HG03558 (cell line): ENCODE measurements around the gene SLC9A6.
"Not testable (repeated sequence)": the region's sequence is repeated elsewhere in the genome, so short reads cannot be mapped to it uniquely, and the experiment has no call there.

Source experiments
- ATAC-seq: cut with Tn5 transposase; IDR thresholded peaks from one replicate; pipeline ENCODE4 v1.9.1; 2021; ENCODE audit warnings: moderate number of reproducible peaks; ENCODE audit not compliant: unreplicated experiment; ENCODE audit errors: extremely low read depth

The SLC9A6 gene

DNA sequence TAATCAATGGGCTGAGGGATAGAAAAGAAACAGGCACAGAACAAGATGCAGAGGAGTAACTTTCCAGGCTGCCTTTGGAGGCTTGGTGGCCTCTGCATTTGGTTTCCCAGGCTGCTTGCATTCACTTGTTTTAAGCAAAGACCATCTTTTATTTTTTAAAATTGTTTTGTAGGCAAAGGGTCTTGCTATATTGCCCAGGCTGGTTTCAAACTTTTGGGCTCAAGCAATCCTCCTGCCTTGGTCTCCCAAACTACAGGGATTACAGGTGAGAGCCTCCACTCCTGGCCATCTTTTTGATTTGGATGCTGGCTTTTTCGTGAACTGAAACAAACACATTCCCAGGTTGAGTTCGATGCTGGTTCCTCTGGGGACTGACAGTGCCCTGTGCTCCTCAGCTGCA lies 74.1 kb downstream of the SLC9A6 start:
- no peak for ATAC-seq

DNA sequence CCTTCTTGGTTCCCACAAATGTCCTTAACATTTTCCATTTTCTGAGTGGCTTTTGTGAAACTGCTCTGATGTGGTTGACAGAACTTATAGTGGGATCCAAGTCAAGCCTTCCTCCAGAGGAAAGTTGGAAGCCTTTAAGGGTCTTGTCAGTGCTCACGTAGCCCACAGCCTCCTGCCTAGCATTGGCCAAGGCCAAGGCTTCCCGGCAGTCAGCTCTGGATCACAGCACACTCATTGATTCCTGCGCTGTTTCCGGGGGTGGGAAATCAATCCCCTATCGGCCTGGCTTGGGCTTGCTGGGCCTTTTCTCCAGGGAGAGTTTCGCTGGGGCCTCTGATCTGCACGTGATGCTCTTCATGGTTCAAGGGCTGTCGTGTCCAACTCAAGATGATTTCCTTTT lies 76.1 kb downstream of the SLC9A6 start:
- no peak for ATAC-seq

DNA sequence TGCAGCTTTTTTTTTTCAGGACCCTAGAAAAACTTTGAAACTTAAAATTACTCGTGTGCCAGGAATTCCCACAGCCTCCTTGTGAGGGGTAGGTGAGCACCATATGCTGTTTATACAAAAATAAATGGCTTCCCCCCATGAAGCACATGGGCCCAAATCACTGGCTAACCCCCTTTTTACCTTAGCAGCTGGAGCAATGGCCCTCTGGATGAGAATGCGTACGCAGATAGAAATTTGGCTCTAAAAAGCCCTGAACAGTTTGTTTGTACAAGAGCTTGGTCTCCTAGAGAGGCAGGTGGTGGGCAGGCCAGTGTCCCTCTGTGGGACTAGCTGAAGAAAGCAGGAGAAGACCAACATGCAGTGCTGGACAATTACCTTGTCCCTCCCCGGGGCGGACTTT lies 76.5 kb downstream of the SLC9A6 start:
- no peak for ATAC-seq

DNA sequence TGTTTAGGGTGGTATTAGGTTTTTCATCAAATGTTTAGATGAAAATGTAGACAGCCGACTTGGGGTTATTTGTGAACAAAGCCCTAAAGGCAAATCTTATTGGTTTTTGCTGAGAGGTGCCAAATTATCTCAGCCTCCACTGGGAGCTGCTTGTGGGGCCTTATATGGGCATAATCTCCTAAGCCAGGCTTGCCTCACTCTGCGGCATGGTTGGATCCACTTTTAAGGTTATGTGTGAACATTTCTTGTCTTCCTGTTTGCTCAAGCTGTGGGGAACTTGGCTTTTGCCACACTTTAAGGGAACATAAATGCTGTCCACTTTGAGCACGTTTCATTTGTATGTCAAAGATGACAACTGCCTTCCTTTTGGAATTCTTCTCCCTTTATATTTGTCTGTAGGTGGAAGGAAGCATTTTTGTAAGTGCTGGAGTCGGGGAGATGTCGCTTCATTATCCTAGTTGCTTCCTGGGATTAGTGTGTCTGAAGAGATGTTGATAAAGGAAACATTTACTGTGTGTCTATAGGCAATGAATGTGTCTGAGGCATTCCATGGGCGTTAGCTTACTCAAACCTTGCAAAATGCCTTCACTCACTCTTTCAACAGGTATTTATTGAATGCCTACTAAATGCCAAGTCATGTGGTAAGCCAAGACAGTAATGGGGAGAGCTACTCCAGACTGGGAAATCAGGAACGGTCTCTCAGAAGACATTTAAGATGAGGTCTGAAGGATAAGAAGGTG lies 78.3 kb downstream of the SLC9A6 start:
- no peak for ATAC-seq

DNA sequence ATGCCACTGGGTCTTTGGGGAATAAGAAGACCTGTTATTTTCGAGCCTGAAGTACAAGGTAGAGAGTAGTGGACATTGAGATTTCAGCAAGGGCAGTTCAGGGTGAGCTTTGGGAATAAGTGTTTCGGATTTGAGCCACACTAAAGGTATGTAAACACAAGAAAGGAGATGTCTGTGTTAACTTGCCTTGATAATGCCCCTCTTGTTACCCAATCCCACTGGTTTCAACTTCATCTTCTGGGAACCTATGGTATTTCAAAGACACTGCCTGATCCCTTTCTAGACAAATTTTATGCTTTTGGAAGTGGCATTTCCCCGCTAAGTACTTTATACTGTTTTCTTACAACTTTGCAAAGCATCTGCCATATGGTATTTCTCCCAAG lies 79.4 kb downstream of the SLC9A6 start:
- ATAC-seq = no peak

DNA sequence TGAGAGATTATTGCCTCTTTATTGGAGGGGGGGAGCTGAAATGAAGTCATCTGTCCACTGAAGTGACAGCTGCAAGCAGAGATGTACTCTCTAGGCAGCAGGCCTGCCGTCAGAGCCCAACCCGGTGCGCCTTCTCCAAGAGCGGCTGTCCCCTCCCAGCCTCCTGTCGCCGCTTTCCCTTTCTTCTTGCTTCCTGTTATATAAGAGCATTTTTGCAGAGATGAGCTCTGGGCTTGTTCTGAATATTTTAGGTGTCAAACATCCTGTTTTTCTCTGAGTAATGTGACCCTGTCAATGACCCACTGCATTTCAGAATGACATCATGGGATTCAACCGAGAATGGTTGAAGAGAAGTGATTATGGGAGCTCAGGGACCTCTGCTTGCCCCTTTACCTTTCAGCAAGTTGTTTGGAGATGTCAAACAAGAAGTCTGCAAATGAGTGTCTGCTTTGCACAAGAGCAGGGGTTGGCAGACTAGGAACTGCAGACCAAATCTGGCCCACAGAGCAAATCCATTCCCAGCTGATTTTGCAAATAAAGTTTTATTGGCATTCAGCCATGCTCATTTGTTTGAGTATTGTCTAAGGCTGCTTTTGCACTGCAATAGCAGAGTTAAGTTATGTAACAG lies 79.9 kb downstream of the SLC9A6 start:
- ATAC-seq = no peak

DNA sequence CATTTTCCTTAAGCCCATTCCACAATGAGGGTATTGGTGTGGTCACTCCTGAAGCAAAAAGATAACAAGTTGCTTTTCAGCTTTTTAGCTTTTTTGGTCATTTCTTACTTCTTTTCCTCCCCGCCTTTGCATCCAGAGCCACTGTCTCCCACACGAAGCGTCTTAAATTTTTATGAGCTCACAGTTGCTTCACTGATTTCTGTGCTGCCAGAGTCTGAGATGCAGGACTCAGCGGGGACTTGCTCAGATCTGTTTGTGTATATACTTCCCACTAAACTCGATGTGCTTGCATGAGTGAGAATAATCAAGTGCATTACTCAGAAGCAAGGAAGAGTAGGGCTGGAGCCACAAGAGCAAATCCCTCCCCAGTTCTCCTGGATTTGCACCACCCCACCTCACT lies 81.9 kb downstream of the SLC9A6 start:
- ATAC-seq = no peak

DNA sequence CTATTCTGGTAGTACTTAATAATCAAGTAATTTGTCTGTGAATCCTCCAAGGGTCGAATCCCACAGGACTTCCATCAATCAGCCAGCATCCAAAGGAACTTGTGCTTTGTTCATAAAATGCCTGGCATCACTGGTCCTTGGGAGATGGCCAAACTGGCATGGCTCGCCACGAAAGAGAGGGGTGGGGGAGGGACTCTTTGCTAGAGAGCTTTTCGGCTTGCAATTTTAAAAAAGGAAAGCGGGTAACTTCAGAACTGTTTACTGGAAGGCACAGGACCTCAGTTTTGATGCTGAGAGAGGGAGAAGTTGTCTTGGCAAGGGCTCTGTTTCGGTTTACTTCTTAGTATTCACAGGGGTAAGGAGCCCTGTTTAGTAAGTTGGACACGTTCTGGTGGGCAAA lies 82.7 kb downstream of the SLC9A6 start:
- ATAC-seq = no peak

DNA sequence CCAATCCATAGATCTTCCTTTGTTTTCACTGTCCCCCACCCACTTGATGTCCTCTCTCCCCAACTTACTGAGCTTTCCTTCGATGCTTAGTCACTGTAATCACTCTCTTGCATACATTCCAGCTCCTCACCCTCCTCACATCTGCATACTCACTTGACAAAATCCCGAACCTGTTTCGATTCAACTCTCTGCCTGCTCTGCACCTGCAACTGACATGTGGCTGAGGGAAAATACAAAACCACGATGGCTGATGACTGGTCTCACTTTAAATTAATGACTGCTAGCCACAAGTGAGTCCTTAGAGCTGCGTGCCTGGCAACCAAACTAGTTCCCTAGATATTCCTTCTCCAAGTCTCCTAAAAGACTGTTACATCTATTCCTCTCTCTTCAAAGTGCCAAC lies 91.7 kb downstream of the SLC9A6 start:
- no peak for ATAC-seq

DNA sequence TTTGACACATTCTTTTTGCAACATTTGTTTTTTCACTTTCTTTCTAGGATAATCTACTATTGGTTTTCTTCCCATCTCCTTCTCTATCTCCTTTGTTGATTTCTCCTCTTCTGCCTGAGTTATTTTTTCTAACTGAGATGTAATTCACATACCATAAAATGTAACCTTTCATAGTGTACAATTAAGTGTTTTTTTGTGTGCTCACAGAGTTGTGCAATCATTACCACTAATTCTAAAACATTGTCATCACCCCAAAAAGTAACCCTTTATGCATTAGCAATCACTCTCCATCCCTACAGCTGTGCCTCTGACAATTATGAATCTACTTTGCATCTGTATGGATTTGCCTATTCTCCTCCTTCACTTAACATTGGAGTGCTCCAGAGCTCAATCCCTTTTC lies 95.5 kb downstream of the SLC9A6 start:
- no peak for ATAC-seq

DNA sequence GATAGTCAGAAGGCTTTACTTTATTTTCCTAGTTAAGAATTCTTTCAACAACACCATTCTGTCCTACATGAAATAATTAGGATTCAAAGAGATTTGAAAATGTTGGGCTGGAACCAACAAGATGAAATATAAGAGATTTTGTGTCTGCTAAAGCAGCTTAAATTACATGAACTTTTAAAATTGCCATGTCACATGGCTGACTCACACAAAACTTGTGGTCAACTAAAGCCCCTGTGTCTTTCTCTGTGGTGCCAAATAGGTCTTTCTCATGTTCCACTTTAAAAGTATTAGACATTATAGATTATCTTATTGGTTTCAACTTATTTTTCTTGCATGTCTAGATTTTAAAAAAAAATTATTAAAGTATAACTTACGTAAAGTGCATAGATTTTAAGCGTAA lies 101.3 kb downstream of the SLC9A6 start:
- no peak for ATAC-seq

DNA sequence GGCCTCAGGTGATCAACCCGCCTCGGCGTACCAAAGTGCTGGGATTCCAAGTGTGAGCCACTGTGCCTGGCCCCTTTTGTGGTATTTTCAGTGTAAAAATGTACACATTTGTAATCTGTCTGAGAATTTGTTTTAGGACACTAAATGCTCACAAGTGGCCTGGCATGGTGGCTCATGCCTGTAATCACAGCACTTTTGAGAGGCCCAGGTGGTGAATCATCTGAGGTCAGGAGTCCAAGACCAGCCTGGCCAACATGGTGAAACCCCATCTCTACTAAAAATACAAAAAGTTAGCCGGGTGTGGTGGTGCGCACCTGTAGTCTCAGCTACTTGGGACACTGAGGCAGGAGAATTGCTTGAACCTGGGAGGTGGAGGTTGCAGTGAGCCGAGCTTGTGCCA lies 106.7 kb downstream of the SLC9A6 start:
- not testable (repeated sequence) for ATAC-seq

DNA sequence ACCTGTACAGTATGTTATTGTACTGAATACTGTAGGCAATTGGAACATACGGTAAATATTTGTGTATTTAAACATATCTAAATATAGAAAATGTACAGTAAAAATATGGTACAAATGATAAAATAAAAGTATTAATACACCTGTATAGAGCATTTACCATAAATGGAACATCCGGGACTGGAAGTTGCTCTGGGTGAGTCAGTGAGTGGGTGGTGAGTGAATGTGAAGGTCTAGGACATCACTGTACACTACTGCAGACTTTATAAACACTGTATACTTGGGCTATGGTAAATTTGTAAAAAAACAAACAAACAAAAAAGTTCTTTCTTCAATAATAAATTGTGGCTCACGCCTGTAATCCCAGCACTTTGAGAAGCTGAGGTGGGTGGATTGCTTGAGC lies 109.7 kb downstream of the SLC9A6 start:
- ATAC-seq = no peak
